Small intestine (tissue), 7 donors: ENCODE measurements around the gene GUCY1A2. TPM values are rescaled to one million over a fixed set of nuclear protein-coding genes. Genes with fewer than 3 reads are reported as not detected.
"Not testable (repeated sequence)": the region's sequence is repeated elsewhere in the genome, so short reads cannot be mapped to it uniquely, and the experiment has no call there.

Source experiments
- DNase-seq, 2 donors: peaks; one replicate each; pipeline versions ENCODE4 v3.0.0 to v3.0.0-alpha.2; 2013
- FAIRE-seq: peaks from 2 replicates; lab custom pipeline; 2012; peaks lifted over from hg19 to GRCh38; lab: Jason Lieb, UNC
- H3K27ac ChIP-seq, 3 donors: one replicate each; pipeline ENCODE4 v1.5.1; 2013; ENCODE audit warnings: low read length in 2 of 3, mild to moderate bottlenecking in 2 of 3, control low read depth in 1 of 3, inconsistent platforms in 1 of 3, low read depth in 1 of 3, moderate library complexity in 1 of 3
- H3K27me3 ChIP-seq, 3 donors: one replicate each; pipeline ENCODE4 v1.6.1; 2013; ENCODE audit warnings: low read length in 3 of 3, inconsistent platforms in 1 of 3; ENCODE audit not compliant: control insufficient read depth in 3 of 3, insufficient read depth in 3 of 3
- H3K36me3 ChIP-seq, 3 donors: one replicate each; pipeline ENCODE4 v1.6.1; 2013; ENCODE audit warnings: low read length in 3 of 3, inconsistent platforms in 1 of 3, low read depth in 1 of 3, mild to moderate bottlenecking in 1 of 3, moderate library complexity in 1 of 3; ENCODE audit not compliant: control insufficient read depth in 3 of 3, insufficient read depth in 2 of 3
- H3K4me1 ChIP-seq, 3 donors: one replicate each; pipeline ENCODE4 v1.6.1; 2013; ENCODE audit warnings: low read length in 2 of 3, inconsistent platforms in 1 of 3, low read depth in 1 of 3, mild to moderate bottlenecking in 1 of 3, moderate library complexity in 1 of 3; ENCODE audit not compliant: control insufficient read depth in 3 of 3, insufficient read depth in 2 of 3
- H3K4me3 ChIP-seq, 3 donors: one replicate each; pipeline ENCODE4 v1.5.1; 2013; ENCODE audit warnings: low read length in 3 of 3, control low read depth in 1 of 3, inconsistent platforms in 1 of 3, low read depth in 1 of 3, mild to moderate bottlenecking in 1 of 3, moderate library complexity in 1 of 3
- H3K9me3 ChIP-seq, 2 donors: one replicate each; pipeline ENCODE4 v1.6.1; 2013; ENCODE audit warnings: low read depth in 1 of 2, low read length in 1 of 2; ENCODE audit not compliant: control insufficient read depth in 2 of 2, insufficient read depth in 1 of 2
- WGBS, 3 donors: extraction: QIAGEN DNeasy Blood & Tissue Kit; methylation state at CpG; one replicate each; pipeline ENCODE4 v1.1.7; 2013; 5-methylcytosine and 5-hydroxymethylcytosine counted together
- polyA plus RNA-seq, 4 donors: library from polyadenylated mRNA; stranded (reverse) in 3 of 4; unstranded in 1 of 4; fragments of 200-250 nt in 3 of 4; fragments of 120-200 nt in 1 of 4; gene quantifications; one replicate each; pipeline versions ENCODE4 v1.2.1 to v1.2.3, GENCODE V29; 2013
- donor health status: healthy with polysubstance abuse.
- donor health status: control.
- donor health status: control.
- donor health status: Bipolar disorder and iron deficiency.
- donor health status: healthy.

The GUCY1A2 gene
- polyA plus RNA-seq, 4 donors, result under 0.01 to 1.4 (median 1.0) TPM; not detected in 1

DNA sequence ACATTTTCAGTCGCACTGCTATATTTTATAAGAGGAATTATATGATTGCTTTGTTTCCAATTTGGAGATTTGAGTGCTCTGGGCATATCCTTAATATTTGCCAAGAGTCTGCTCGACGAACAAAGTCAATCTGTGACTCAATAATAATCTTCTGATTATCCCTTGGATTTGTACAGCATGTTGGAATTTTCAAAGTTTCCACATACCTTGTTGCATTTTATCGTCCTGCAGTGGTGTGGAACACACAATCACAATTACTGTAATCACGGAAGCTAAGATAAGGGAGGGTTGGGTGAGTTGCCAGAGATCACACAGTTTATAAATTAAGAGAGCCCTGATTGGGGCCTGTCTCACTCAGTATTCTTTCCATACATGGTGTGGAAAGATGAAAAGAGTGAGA lies 189.3 kb downstream of the GUCY1A2 start:
- H3K27ac ChIP-seq, result no peak overlapping the region
- no peak for FAIRE-seq
- no peak for DNase-seq
- H3K4me1 ChIP-seq, result no peaks in the 10 kb centered on the region
- no peaks in the 10 kb centered on the region for H3K36me3 ChIP-seq
- 59 to 65% (median 63%) methylated on average over 5 of the region's 5 CpGs for WGBS, 3 donors
- H3K27me3 ChIP-seq, result no peaks in the 10 kb centered on the region
- peaks cover 0 to 3% of the 10 kb centered on the region in 2 donors for H3K9me3 ChIP-seq
- H3K4me3 ChIP-seq, result no peak overlapping the region

DNA sequence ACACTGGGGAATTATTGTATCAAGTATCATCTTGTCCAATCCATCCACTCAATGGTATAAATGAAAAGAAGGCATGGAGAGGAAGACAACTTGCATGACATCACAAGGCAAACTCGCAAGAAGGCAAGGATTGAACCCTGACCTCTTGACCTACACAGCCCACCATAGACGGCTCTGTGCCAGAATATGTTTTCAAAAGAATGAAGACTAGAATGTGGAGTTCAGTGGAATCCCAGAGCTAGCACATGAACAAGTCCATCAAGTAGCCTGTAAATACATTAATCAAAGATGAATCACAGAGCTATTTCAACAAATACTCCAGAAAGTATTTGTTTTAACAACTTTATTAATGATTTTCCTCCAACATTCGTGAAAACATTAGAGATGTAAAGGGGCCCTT lies 189.7 kb downstream of the GUCY1A2 start:
- Histone ChIP-seq H3K27ac (no peak overlapping the region), H3K36me3 (no peaks in the 10 kb centered on the region), H3K9me3 (peaks cover 0 to 3% of the 10 kb centered on the region in 2 donors), H3K4me3 (no peak overlapping the region), H3K27me3 (no peaks in the 10 kb centered on the region), H3K4me1 (no peaks in the 10 kb centered on the region)
- DNase-seq, result no peak
- 59 to 71% (median 60%) methylated on average over 3 of the region's 3 CpGs for WGBS, 3 donors
- FAIRE-seq, result no peak

DNA sequence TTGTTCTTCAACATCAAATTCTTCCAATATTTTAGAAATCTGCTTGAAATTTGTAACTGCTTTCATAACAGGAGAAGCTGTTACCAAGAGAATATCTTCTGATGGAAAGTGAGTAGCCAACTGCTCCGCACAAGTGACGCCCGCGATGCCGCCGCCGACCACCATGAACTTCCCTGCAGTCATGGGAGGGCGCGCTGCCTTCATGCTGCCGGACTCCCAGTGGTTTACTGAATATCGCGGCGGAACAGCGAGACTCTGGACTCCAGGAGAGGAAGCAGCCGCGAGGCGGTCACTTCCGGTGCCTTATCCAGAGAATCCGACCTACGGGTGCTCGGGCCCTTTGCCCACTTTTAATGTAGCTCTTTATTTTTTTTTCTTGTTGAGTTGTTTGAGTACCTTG lies 190.6 kb downstream of the GUCY1A2 start:
- H3K4me3 ChIP-seq, result no peak overlapping the region
- peaks cover 0 to 3% of the 10 kb centered on the region in 2 donors for H3K9me3 ChIP-seq
- no peaks in the 10 kb centered on the region for H3K4me1 ChIP-seq
- H3K27me3 ChIP-seq, result no peaks in the 10 kb centered on the region
- FAIRE-seq (no peak), DNase-seq (no peak)
- H3K36me3 ChIP-seq, result no peaks in the 10 kb centered on the region
- 96 to 98% (median 97%) methylated on average over 21 of the region's 21 CpGs for WGBS, 3 donors
- H3K27ac ChIP-seq, result no peak overlapping the region

DNA sequence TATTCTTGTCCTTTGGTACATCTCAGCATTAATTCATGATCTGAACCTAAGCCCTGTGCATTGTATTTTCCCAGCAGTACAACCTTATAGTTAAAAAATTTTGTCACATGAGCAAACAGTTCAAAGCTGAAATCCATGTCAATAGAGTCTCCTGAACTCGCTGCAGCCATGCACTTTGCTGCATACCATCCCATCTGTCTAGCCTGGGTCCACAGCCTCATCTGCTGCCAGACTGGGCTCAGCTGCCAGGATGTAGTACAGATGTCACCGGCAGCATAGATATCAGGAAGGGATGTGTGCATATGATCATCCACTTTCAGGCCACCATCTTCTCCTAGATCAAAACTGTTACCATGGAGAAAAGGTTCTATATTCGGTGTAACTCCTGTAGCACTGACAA lies 191.7 kb downstream of the GUCY1A2 start:
- not testable (repeated sequence) for H3K4me3 ChIP-seq, H3K36me3 ChIP-seq, H3K4me1 ChIP-seq, H3K27me3 ChIP-seq, FAIRE-seq, DNase-seq, H3K9me3 ChIP-seq, H3K27ac ChIP-seq
- WGBS, 3 donors, result 73 to 85% (median 79%) methylated on average over 3 of the region's 3 CpGs

DNA sequence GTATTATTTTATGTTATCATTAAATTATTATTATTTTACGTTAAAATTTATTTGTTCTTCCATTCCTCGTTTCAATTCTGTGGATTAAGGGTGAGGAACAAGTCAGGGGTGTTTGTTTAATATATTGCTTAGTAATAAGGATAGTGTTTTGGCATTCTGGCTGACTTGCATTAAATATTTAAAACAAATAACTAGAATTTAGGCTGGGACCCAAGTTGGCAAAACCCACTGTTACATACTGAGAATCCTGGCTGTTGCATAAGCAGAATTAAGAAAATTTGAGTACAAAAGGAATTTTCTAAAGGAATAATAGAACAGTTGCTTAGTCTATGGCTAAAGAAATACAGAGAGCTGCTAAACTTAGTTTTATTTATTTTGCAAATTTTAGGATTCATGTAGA lies 196.4 kb downstream of the GUCY1A2 start:
- no peaks in the 10 kb centered on the region for H3K9me3 ChIP-seq
- H3K4me1 ChIP-seq, result no peaks in the 10 kb centered on the region
- no peaks in the 10 kb centered on the region for H3K36me3 ChIP-seq
- no peaks in the 10 kb centered on the region for H3K27me3 ChIP-seq
- H3K27ac ChIP-seq, result no peak overlapping the region
- no peak overlapping the region for H3K4me3 ChIP-seq
- FAIRE-seq, result no peak
- DNase-seq, result no peak
- 49 to 60% (median 50%) methylated on average over 2 of the region's 2 CpGs for WGBS, 3 donors

DNA sequence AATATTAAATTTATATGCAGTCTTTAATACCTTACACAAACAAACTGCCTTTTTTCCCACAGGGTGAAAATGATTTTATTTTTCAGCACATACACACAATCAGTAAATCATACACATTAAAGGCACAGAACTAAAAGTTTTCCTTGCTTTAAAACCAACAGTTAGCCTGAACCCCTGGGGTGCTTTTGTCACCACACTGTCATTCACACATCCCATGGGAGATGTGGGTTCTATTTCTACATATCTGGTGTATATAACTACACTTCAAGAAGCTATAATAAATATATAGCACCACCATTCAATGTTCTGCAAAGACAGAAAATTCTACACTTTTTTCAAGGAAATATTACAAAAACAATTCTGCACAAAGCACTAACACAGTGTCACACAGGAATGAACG lies 197.0 kb downstream of the GUCY1A2 start:
- no peak for FAIRE-seq
- Histone ChIP-seq H3K9me3 (no peaks in the 10 kb centered on the region), H3K27me3 (no peaks in the 10 kb centered on the region), H3K27ac (no peak overlapping the region), H3K4me1 (no peaks in the 10 kb centered on the region), H3K36me3 (no peaks in the 10 kb centered on the region), H3K4me3 (no peak overlapping the region)
- 36 to 73% (median 71%) methylated on average over 1 of the region's 1 CpG for WGBS, 3 donors
- DNase-seq, result no peak

DNA sequence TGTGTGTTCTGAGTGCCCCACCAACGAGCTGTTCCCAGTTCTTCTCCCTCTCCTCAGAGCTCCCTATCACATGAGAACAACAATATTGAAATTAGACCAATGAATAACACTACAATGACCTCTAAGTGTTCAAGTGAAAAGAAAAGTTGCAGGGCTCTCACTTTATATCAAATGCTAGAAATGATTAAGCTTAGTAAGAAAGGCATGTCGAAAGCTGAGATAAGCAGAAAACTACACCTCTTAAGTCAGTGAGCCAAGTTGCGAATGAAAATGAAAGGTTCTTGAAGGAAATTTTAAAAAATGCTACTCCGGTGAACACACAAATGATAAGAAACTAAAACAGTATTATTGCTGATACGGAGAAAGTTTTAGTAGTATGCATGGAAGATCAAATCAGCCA lies 199.8 kb downstream of the GUCY1A2 start:
- H3K9me3 ChIP-seq, result peaks cover 0 to 2% of the 10 kb centered on the region in 2 donors
- no peak overlapping the region for H3K4me3 ChIP-seq
- no peaks in the 10 kb centered on the region for H3K4me1 ChIP-seq
- H3K27ac ChIP-seq, result no peak overlapping the region
- H3K27me3 ChIP-seq, result no peaks in the 10 kb centered on the region
- DNase-seq (no peak), FAIRE-seq (no peak)
- H3K36me3 ChIP-seq, result no peaks in the 10 kb centered on the region
- 64 to 81% (median 75%) methylated on average over 5 of the region's 5 CpGs for WGBS, 3 donors

DNA sequence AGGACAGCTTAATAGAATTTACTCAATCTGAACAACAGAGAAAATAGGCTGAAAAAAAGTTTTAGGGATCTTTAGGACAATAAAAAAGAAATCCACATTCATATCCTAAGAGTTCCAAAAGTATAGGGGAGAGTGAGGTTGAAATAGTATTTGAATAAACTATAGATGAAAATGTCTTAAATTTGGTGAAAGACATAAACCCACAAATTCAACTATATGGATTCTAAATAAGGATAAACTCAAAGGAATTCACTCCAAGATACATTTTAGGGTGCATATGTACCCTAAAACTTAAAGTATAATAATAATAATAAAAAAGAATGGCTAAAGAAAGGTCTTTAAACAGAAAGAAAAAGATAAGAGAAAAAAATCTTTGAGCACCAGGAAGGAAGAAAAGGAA lies 203.1 kb downstream of the GUCY1A2 start:
- H3K27me3 ChIP-seq, result no peaks in the 10 kb centered on the region
- no peaks in the 10 kb centered on the region for H3K4me1 ChIP-seq
- H3K27ac ChIP-seq, result no peak overlapping the region
- no peak for FAIRE-seq
- DNase-seq, result no peak
- H3K9me3 ChIP-seq, result peaks cover 0 to 2% of the 10 kb centered on the region in 2 donors
- H3K36me3 ChIP-seq, result no peaks in the 10 kb centered on the region
- no peak overlapping the region for H3K4me3 ChIP-seq

DNA sequence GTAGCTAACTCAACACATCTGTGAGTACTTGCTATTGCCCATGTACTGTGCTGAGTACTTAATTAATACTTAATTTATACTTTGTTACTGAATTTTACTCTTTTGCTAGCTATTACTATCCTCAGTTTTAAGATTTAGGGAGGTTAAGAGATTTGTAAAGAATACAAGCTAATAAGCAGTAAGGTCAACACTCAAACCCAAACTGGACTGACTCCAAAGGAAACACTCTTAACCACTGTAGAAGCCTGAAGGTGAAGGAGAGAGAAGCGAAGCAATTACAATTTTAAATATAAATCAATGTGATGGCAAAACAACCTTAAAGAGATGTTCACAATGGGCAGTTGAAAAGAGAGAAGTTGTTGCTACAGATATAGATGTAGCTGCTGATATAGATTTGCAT lies 204.5 kb downstream of the GUCY1A2 start:
- Histone ChIP-seq H3K4me1 (no peaks in the 10 kb centered on the region), H3K9me3 (peaks cover 0 to 2% of the 10 kb centered on the region in 2 donors), H3K36me3 (no peaks in the 10 kb centered on the region), H3K27ac (no peak overlapping the region), H3K27me3 (no peaks in the 10 kb centered on the region), H3K4me3 (no peak overlapping the region)
- FAIRE-seq, result no peak
- 63 to 87% (median 78%) methylated on average over 1 of the region's 1 CpG for WGBS, 3 donors
- no peak for DNase-seq
